Omental fat pad (tissue), 4 donors: ENCODE measurements around the gene PHF2. TPM values are rescaled to one million over a fixed set of nuclear protein-coding genes. Genes with fewer than 3 reads are reported as not detected.

Source experiments
- ATAC-seq: fragments of 150-250 bp; one replicate; pipeline ENCODE4 v1.9.1; 2016; ENCODE audit warnings: mild to moderate bottlenecking, moderate library complexity; ENCODE audit not compliant: low FRiP score
- DNase-seq: peaks from one replicate; pipeline ENCODE4 v3.0.0-alpha.2; 2019; ENCODE audit warnings: low spot score
- total RNA-seq, 4 donors: library from RNA; depleted of rRNA; stranded (reverse); fragments of >200 nt; gene quantifications; one replicate each; pipeline ENCODE4 v1.1.0, GENCODE V29; 2016
- TF ChIP-seq, protein P1 (sequence below), 3 donors: fragments of 450-650 bp; IDR thresholded peaks; one replicate each; pipeline ENCODE4 v1.5.1; 2016 to 2017; ENCODE audit warnings: antibody characterized with exemption in 3 of 3, mild to moderate bottlenecking in 3 of 3, moderate library complexity in 2 of 3

Gene PHF2
- total RNA-seq, 4 donors from 2014 or later: 15.8 to 24.5 (median 20.4) TPM

DNA sequence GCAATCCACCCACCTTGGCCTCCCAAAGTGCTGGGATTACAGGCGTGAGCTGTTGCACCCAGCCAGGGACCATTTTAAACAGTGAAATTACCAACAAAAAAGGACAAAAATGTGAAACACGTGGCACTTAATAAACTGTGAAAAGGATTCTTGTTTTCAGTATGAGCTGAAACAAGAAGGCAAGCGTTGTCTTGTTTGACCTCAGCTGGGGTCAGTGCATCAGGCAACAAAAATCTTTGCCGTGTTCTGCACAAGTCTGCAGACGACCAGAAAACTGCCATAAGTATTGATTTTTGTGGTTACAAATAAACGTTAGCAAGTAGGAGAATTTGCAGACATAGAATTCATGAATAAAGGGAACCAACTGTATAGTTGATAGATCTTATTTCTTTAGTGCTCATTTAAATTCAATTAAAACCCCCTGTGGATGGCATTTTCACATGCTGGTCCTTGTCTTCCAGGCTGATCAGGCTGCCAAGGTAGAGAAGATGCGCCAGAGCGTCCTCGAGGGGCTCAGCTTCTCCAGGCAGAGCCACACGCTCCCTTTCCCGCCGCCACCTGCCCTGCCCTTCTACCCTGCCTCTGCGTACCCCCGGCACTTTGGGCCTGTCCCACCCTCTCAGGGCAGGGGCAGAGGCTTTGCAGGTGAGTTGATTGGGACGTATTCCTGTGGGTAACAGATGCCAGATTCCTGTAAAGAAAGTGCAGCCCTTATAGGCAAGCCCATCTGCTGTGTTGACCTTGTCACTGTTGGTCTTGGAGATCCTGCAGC lies 18.8 kb upstream of the PHF2 start:
- no peak for DNase-seq
- ATAC-seq: no peak
- TF ChIP-seq, protein P1, sequence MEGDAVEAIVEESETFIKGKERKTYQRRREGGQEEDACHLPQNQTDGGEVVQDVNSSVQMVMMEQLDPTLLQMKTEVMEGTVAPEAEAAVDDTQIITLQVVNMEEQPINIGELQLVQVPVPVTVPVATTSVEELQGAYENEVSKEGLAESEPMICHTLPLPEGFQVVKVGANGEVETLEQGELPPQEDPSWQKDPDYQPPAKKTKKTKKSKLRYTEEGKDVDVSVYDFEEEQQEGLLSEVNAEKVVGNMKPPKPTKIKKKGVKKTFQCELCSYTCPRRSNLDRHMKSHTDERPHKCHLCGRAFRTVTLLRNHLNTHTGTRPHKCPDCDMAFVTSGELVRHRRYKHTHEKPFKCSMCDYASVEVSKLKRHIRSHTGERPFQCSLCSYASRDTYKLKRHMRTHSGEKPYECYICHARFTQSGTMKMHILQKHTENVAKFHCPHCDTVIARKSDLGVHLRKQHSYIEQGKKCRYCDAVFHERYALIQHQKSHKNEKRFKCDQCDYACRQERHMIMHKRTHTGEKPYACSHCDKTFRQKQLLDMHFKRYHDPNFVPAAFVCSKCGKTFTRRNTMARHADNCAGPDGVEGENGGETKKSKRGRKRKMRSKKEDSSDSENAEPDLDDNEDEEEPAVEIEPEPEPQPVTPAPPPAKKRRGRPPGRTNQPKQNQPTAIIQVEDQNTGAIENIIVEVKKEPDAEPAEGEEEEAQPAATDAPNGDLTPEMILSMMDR (IDR thresholded peaks at IDR 0.05): no peak

DNA sequence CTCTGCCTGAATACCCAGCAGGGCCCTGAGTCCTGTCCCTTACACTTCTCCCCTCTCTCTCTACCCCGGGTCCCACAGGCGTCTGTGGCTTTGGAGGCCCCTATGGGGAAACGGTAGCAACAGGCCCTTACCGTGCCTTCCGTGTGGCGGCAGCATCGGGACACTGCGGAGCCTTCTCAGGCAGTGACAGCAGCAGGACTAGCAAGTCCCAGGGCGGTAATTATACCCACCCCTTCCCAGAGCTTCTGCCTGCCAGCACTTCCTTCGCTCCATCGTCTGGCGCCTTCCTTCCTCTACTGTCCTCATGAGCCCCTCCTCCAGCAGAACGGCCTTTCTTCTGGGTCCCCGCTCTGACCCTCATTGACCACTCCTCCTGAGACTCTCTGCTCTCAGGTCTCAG lies 17.9 kb upstream of the PHF2 start:
- no peak for DNase-seq
- ATAC-seq: no peak
- TF ChIP-seq, protein P1 (IDR thresholded peaks at IDR 0.05): no peak

DNA sequence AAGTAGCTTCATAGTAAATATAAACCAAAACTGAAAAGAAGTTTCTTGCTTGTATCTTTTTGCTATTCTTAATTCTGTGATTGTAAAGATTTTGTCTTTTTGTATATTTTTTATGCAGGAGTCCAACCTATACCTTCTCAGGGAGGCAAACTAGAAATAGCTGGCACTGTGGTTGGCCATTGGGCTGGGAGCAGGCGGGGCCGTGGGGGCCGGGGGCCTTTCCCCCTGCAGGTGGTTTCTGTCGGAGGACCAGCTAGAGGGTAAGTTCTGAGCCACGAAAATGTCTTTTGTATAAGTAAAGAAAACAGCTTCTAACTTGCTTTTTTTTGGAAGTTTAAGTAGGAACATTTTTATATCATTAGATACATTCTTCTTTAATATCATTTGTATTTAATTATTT lies 15.4 kb upstream of the PHF2 start:
- DNase-seq (no peak), ATAC-seq (no peak)
- TF ChIP-seq, protein P1 (IDR thresholded peaks at IDR 0.05): no peak

DNA sequence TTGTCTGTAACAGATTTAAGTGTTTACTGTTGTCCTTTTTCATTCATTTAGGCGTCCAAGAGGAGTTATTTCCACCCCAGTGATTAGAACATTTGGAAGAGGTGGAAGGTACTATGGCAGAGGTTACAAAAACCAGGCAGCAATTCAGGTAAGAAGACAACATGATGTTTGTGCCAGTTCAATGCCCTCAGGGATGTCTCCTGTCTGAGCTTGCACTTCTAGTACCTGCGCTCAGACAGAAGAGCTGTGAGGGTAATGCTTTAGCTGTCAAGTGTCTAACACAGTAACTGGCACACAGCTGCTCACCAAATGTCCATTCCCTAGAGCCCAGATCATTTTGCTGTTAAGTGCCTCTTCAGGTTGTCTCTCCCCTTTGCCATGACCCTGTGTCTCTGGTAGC lies 14.2 kb upstream of the PHF2 start:
- DNase-seq (no peak), ATAC-seq (no peak)
- TF ChIP-seq, protein P1 (IDR thresholded peaks at IDR 0.05): no peak

DNA sequence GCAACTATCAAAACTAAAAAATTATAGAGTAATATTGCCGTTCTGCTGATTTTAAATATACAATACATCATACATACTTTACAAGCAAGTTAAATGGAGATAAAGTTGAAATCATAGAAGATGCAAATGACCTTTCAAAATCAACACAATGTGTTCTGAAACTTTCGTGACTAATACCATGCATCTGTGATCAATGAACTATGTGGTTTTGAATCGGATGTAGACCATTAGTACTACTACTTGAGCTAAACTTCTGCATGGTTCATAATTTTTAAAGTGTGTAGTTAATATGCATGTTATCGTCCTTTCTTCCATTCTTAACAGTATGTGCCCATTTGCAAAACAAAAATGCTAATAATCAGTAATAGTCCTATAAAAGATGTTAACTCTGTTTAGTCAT lies 11.3 kb upstream of the PHF2 start:
- ATAC-seq: no peak
- TF ChIP-seq, protein P1 (IDR thresholded peaks at IDR 0.05): no peak

DNA sequence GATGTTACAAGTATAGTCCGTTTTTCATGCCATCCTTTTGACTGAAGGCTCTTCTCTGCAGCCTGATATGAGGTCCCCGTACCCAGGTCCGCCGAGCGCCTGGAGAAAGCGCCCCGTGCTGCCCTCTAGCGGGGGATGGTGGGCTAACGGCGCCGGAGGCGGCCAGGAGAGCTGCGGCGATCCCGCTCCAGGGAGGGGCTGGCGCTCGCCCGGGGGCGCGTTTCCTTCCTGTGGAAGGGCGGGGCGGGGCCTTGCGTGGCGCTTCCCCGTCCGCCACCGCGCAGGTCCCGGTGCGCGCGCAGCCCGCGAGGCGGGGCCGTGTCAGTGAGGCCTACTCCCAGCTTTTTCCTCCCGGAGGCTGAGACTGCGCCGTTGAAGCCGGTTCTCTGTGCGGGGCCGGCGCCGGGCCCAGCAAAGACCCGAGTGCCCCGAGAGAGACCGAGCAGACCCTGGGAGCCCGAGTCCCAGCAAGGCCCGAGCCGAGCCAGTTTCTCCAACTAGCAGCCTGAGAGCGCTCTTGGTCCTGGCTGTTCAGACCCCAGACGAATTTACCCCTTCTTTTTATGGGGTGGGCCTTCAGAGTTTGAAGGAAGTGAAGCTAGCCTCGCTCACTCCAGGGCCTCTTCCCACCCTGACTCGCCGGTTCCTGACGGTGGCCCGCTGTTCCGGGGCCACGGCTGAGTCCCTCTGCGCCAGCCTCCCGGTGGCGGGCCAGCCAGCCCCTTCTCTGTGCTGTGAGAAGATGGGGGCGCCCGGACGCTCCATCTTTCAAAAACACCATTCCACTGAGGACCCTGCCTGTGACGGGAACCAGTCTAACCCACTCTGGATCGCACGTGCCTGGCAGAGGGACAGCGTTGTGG lies 9.7 kb upstream of the PHF2 start:
- TF ChIP-seq, protein P1 (IDR thresholded peaks at IDR 0.05): peak in 2 of 3 donors; percentile 34 to 93
- peak; percentile 95 for DNase-seq
- peak; percentile 99 for ATAC-seq

More for the DNA sequence above, 11.3 kb upstream of the PHF2 start:
- no peak for DNase-seq
